HCT116 (cell line): ENCODE data around the gene SLC6A6. TPM values are rescaled to one million over a fixed set of nuclear protein-coding genes. Genes with fewer than 3 reads are reported as not detected.

Experiments
- ATAC-seq: fragments of 200-7000 bp; cut with Tn5 transposase; 2 replicates; pipeline ENCODE4 v1.9.1; 2020; ENCODE audit warnings: mild to moderate bottlenecking, moderate library complexity
- BruUV-seq: library from RNA; stranded (reverse); fragments of 400-500 nt; replicated peaks from 2 replicates; lab custom pipeline; 2021; lab: Mats Ljungman, UMichigan
- CTCF ChIA-PET: fragments of 300-600 bp; sonication (Branson Sonifier 250); formaldehyde crosslinking; loops from one replicate; lab custom pipeline; 2021; ENCODE audit warnings: antibody characterized with exemption; lab: Charles Lee
- POLR2A ChIA-PET: fragments of 300-600, 350-600 bp; sonication (Branson Sonifier 250); formaldehyde crosslinking; loops from one replicate; lab custom pipeline; 2021; ENCODE audit warnings: antibody characterized with exemption; lab: Charles Lee
- RAD21 ChIA-PET, 2 experiments: fragments of 300-600 bp; sonication (Branson Sonifier 250); formaldehyde crosslinking; loops; one replicate each; lab custom pipeline; 2023; ENCODE audit warnings: low total read pairs in 2 of 2; ENCODE audit not compliant: uncharacterized antibody in 2 of 2, unreplicated experiment in 2 of 2, low non-redundant PET in 1 of 2; lab: Charles Lee
- DNase-seq: peaks from one replicate; pipeline ENCODE4 v3.0.0-alpha.2; 2010; ENCODE audit warnings: low read depth, low spot score
- H2AFZ ChIP-seq: fragments of 200-600 bp; shearing (Covaris generic), sonication (generic); 2 replicates; pipeline ENCODE4 v1.6.1; 2017; ENCODE audit warnings: low read depth, mixed run types, mixed read lengths, antibody characterized with exemption, low read length; ENCODE audit not compliant: poor library complexity, severe bottlenecking
- H3K27ac ChIP-seq: 2 replicates; pipeline ENCODE4 v1.5.1; 2012; ENCODE audit warnings: low read depth, low read length
- H3K27me3 ChIP-seq: fragments of 200-600 bp; sonication (generic); 2 replicates; pipeline ENCODE4 v1.6.1; 2016; ENCODE audit warnings: mixed run types, low read length, mixed read lengths; ENCODE audit not compliant: insufficient read depth
- H3K36me3 ChIP-seq, 2 experiments: fragments of 200-500 bp in 1 of 2; fragments of 200-600 bp in 1 of 2; sonication (Bioruptor generic) in 1 of 2; sonication (generic) in 1 of 2; 2 replicates each; pipeline versions ENCODE4 v1.5.1 to v1.6.1; 2014 to 2016; ENCODE audit warnings: low read length in 2 of 2, inconsistent platforms in 1 of 2, mixed read lengths in 1 of 2, mixed run types in 1 of 2; ENCODE audit not compliant: insufficient read depth in 2 of 2, control insufficient read depth in 1 of 2
- H3K4me1 ChIP-seq, 2 experiments: fragments of 200-600 bp in 1 of 2; sonication (generic) in 1 of 2; 2 replicates each; pipeline versions ENCODE4 v1.5.1 to v1.6.1; 2012 to 2017; ENCODE audit warnings: low read length in 2 of 2, inconsistent platforms in 1 of 2, mild to moderate bottlenecking in 1 of 2, mixed read lengths in 1 of 2, mixed run types in 1 of 2, moderate library complexity in 1 of 2; ENCODE audit not compliant: insufficient read depth in 2 of 2, control insufficient read depth in 1 of 2
- H3K4me2 ChIP-seq: fragments of 200-600 bp; sonication (generic); 2 replicates; pipeline ENCODE4 v1.6.1; 2017; ENCODE audit warnings: mixed run types, low read length, mixed read lengths
- H3K4me3 ChIP-seq, 2 experiments: fragments of 200-600 bp in 1 of 2; sonication (generic) in 1 of 2; replicated peaks in 1 of 2; 2 replicates each; pipeline ENCODE4 v1.5.1; 2011 to 2016; ENCODE audit warnings: low read length in 2 of 2, control low read depth in 1 of 2, low read depth in 1 of 2, mild to moderate bottlenecking in 1 of 2, mixed read lengths in 1 of 2, mixed run types in 1 of 2
- H3K79me2 ChIP-seq: fragments of 200-600 bp; sonication (generic); 2 replicates; pipeline ENCODE4 v1.6.1; 2017; ENCODE audit warnings: mild to moderate bottlenecking, mixed run types, low read length, moderate library complexity, mixed read lengths; ENCODE audit not compliant: insufficient read depth
- H3K9ac ChIP-seq: fragments of 200-600 bp; sonication (generic); 2 replicates; pipeline ENCODE4 v1.6.1; 2016; ENCODE audit warnings: low read length, mixed read lengths
- H3K9me2 ChIP-seq: fragments of 200-600 bp; sonication (generic), shearing (Covaris generic); 2 replicates; pipeline ENCODE4 v1.6.1; 2017; ENCODE audit warnings: mixed run types, mild to moderate bottlenecking, moderate library complexity; ENCODE audit not compliant: insufficient read depth
- H3K9me3 ChIP-seq, 2 experiments: fragments of 200-500 bp in 1 of 2; fragments of 200-600 bp in 1 of 2; sonication (Bioruptor generic) in 1 of 2; sonication (generic) in 1 of 2; 2 replicates each; pipeline ENCODE4 v1.6.1; 2014 to 2017; ENCODE audit warnings: low read length in 2 of 2, mixed read lengths in 2 of 2, inconsistent platforms in 1 of 2, low read depth in 1 of 2, mild to moderate bottlenecking in 1 of 2, mixed run types in 1 of 2, moderate library complexity in 1 of 2; ENCODE audit not compliant: control insufficient read depth in 1 of 2, insufficient read depth in 1 of 2
- H4K20me1 ChIP-seq: fragments of 200-600 bp; sonication (generic), shearing (Covaris generic); 2 replicates; pipeline ENCODE4 v1.6.1; 2017; ENCODE audit warnings: mixed run types, mild to moderate bottlenecking, moderate library complexity; ENCODE audit not compliant: insufficient read depth
- ATF3 ChIP-seq: IDR thresholded peaks from 2 replicates; pipeline ENCODE4 v1.6.1; 2012
- CBX3 ChIP-seq: IDR thresholded peaks from 2 replicates; pipeline ENCODE4 v1.6.1; 2012; ENCODE audit warnings: low read depth
- CTCF ChIP-seq, 3 experiments: fragments of 200-600 bp in 1 of 3; sonication (generic) in 1 of 3; IDR thresholded peaks in 2 of 3; conservative IDR thresholded peaks in 1 of 3; 2 replicates each; pipeline ENCODE4 v1.5.1; 2012 to 2017; ENCODE audit warnings: low read depth in 2 of 3, low read length in 2 of 3, antibody characterized with exemption in 1 of 3, borderline replicate concordance in 1 of 3, control low read depth in 1 of 3, mild to moderate bottlenecking in 1 of 3, mixed read lengths in 1 of 3, mixed run types in 1 of 3, moderate library complexity in 1 of 3; ENCODE audit not compliant: insufficient read depth in 1 of 3
- ELF1 ChIP-seq: IDR thresholded peaks from 2 replicates; pipeline ENCODE4 v1.6.1; 2012; ENCODE audit warnings: low read depth, borderline replicate concordance
- EZH2 ChIP-seq: fragments of 200-600 bp; sonication (generic); IDR thresholded peaks from 2 replicates; pipeline ENCODE4 v1.6.1; 2017; ENCODE audit warnings: antibody characterized with exemption, mixed run types
- EZH2phosphoT487 ChIP-seq: fragments of 200-600 bp; IDR thresholded peaks from 2 replicates; pipeline ENCODE4 v1.6.1; 2018; ENCODE audit warnings: antibody characterized with exemption, borderline replicate concordance
- FOSL1 ChIP-seq: IDR thresholded peaks from 2 replicates; pipeline ENCODE4 v1.6.1; 2012; ENCODE audit warnings: low read depth
- JUND ChIP-seq: IDR thresholded peaks from 2 replicates; pipeline ENCODE4 v1.6.1; 2012
- MAX ChIP-seq: IDR thresholded peaks from 2 replicates; pipeline ENCODE4 v1.6.1; 2012
- POLR2AphosphoS5 ChIP-seq: IDR thresholded peaks from 2 replicates; pipeline ENCODE4 v1.6.1; 2011; ENCODE audit warnings: mild to moderate bottlenecking, low read depth, low read length, moderate library complexity
- RAD21 ChIP-seq: IDR thresholded peaks from 2 replicates; pipeline ENCODE4 v1.6.1; 2012; ENCODE audit warnings: low read depth, mild to moderate bottlenecking
- REST ChIP-seq: IDR thresholded peaks from 2 replicates; pipeline ENCODE4 v1.6.1; 2012; ENCODE audit warnings: low read depth
- SIN3A ChIP-seq: IDR thresholded peaks from 2 replicates; pipeline ENCODE4 v1.6.1; 2012; ENCODE audit warnings: low read depth
- SP1 ChIP-seq: IDR thresholded peaks from 2 replicates; pipeline ENCODE4 v1.6.1; 2012; ENCODE audit warnings: low read depth
- SRF ChIP-seq: IDR thresholded peaks from 2 replicates; pipeline ENCODE4 v1.6.1; 2012; ENCODE audit warnings: low read depth
- TCF7L2 ChIP-seq: IDR thresholded peaks from 2 replicates; pipeline ENCODE4 v1.7.0; 2011; ENCODE audit warnings: borderline replicate concordance, inconsistent platforms; ENCODE audit not compliant: insufficient read depth, insufficient read length; ENCODE audit errors: extremely low read depth
- YY1 ChIP-seq: IDR thresholded peaks from 2 replicates; pipeline ENCODE4 v1.6.1; 2011; ENCODE audit warnings: low read length, low read depth, moderate library complexity, mild to moderate bottlenecking; ENCODE audit not compliant: insufficient replicate concordance; ENCODE audit errors: extremely low read depth
- ZBTB33 ChIP-seq: IDR thresholded peaks from 2 replicates; pipeline ENCODE4 v1.6.1; 2011; ENCODE audit warnings: mild to moderate bottlenecking, low read length, moderate library complexity; ENCODE audit not compliant: insufficient replicate concordance; ENCODE audit errors: extremely low read depth
- ZFX ChIP-seq: fragments of 450-650 bp; IDR thresholded peaks from 2 replicates; pipeline ENCODE4 v1.6.1; 2017
- ZNF274 ChIP-seq: fragments of 200-500 bp; sonication (Bioruptor generic); IDR thresholded peaks from 2 replicates; pipeline ENCODE4 v1.6.1; 2014; ENCODE audit warnings: mild to moderate bottlenecking, low read depth, low read length, inconsistent platforms
- intact Hi-C: fragments of 100-400 bp; cut with micrococcal nuclease; formaldehyde crosslinking; loops from 2 replicates; pipeline ENCODE4 v1.10.0; 2022
- total RNA-seq: library from RNA; stranded (reverse); gene quantifications from one replicate; pipeline ENCODE4 v1.2.1, GENCODE V29; 2021; ENCODE audit not compliant: unreplicated experiment

The SLC6A6 gene
- total RNA-seq, 1 experiment from 2014 or later: 36.3 TPM

- no peaks in the 10 kb centered on the region for H3K9me2 ChIP-seq
- TF ChIP-seq CTCF (IDR thresholded peaks at IDR 0.05 in 2 of 3, conservative IDR thresholded peaks at IDR 0.05 in 1 of 3; ENCODE audit: borderline replicate concordance in 1 of 3, insufficient read depth in 1 of 3, low read depth in 2 of 3, low read length in 2 of 3) (no peak), FOSL1 (no peak), SIN3A (no peak), EZH2phosphoT487 (no peak), ELF1 (no peak), POLR2AphosphoS5 (no peak), RAD21 (no peak), ZFX (no peak), REST (no peak), SRF (no peak), ATF3 (no peak), ZNF274 (no peak), CBX3 (no peak), YY1 (no peak), SP1 (no peak), JUND (no peak), MAX (no peak), ZBTB33 (no peak), EZH2 (no peak), TCF7L2 (no peak)
- TF ChIP-seq, all 23 proteins: peak for 0
- Histone ChIP-seq H3K27me3 (no peaks in the 10 kb centered on the region), H3K9me3 (no peaks in the 10 kb centered on the region), H2AFZ (no peak overlapping the region), H4K20me1 (no peaks in the 10 kb centered on the region), H3K27ac (no peak overlapping the region), H3K4me3 (no peak overlapping the region), H3K4me2 (no peak overlapping the region), H3K36me3 (peaks cover 8 to 13% of the 10 kb centered on the region in 2 experiments; a peak in 3 of 4 replicates), H3K79me2 (no peaks in the 10 kb centered on the region), H3K9ac (no peak overlapping the region), H3K4me1 (no peaks in the 10 kb centered on the region)
- CTCF ChIA-PET: no interaction called here
- POLR2A ChIA-PET: no interaction called here
- ATAC-seq (no peak), DNase-seq (no peak)
- no TSS peak for BruUV-seq
- RAD21 ChIA-PET: no interaction called here
- intact Hi-C loops: no loop called here
Observed at GRCh38 chr3:14487821-14488220, 85.4 kb downstream of the SLC6A6 start.
